Right lobe of liver (tissue), 6 donors: ENCODE data around the gene BLM. TPM values are rescaled to one million over a fixed set of nuclear protein-coding genes. Genes with fewer than 3 reads are reported as not detected.

Experiments
- ATAC-seq, 4 donors: fragments of 200-7000 bp; cut with Tn5 transposase; one replicate each; pipeline ENCODE4 v1.9.1; 2020; ENCODE audit warnings: mild to moderate bottlenecking in 4 of 4, moderate library complexity in 4 of 4
- DNase-seq, 3 donors: peaks; one replicate each; pipeline ENCODE4 v3.0.0-alpha.2; 2020
- H3K27ac ChIP-seq, 3 donors: fragments of 200-600 bp; one replicate each; pipeline ENCODE4 v1.8.0; 2022
- H3K27me3 ChIP-seq, 2 donors: fragments of 200-600 bp; one replicate each; pipeline ENCODE4 v1.8.0; 2022
- H3K36me3 ChIP-seq, 4 donors: fragments of 200-600 bp; sonication (generic) in 1 of 4; one replicate each; pipeline versions ENCODE4 v1.5.1 to v1.8.0; 2017 to 2022; ENCODE audit warnings: control low read depth in 1 of 4
- H3K4me1 ChIP-seq, 4 donors: fragments of 200-600 bp; sonication (generic) in 1 of 4; one replicate each; pipeline versions ENCODE4 v1.5.1 to v1.8.0; 2017 to 2022; ENCODE audit warnings: control low read depth in 1 of 4
- H3K4me3 ChIP-seq, 3 donors: fragments of 200-600 bp; one replicate each; pipeline ENCODE4 v1.8.0; 2022
- H3K9me3 ChIP-seq, 4 donors: fragments of 200-600 bp; sonication (generic) in 1 of 4; one replicate each; pipeline versions ENCODE4 v1.5.1 to v1.8.0; 2017 to 2022; ENCODE audit warnings: control low read depth in 1 of 4
- POLR2A ChIP-seq: fragments of 450-650 bp; IDR thresholded peaks from one replicate; pipeline ENCODE4 v1.6.1; 2017; ENCODE audit warnings: antibody characterized with exemption, mild to moderate bottlenecking
- WGBS: methylation state at CpG from one replicate; pipeline ENCODE4 v1.1.6; 2018; ENCODE audit warnings: low coverage, low lambda C conversion rate; ENCODE audit not compliant: insufficient coverage; ENCODE audit errors: missing lambda C conversion rate; 5-methylcytosine and 5-hydroxymethylcytosine counted together
- intact Hi-C, 2 donors: fragments of 100-400 bp; cut with DNase I; formaldehyde crosslinking; loops; one replicate each; pipeline versions ENCODE4 v1.11.2 to v1.14.1; 2022
- total RNA-seq, 6 experiments: library from RNA; depleted of rRNA in 2 of 6; stranded (reverse); fragments of >200 nt in 2 of 6; fragmentation: NEBNext Ultra II Directional in 3 of 6; extraction: Animal tissue kit (Norgen Biotek cat#: 25700) in 3 of 6; gene quantifications; one replicate each; pipeline versions ENCODE4 v1.1.0 to v1.2.4, GENCODE V29; 2016 to 2023
- TF ChIP-seq, protein P1 (sequence below), 4 donors: fragments of 200-600 bp in 3 of 4; fragments of 450-650 bp in 1 of 4; IDR thresholded peaks; one replicate each; pipeline versions ENCODE4 v1.5.1 to v1.8.0; 2016 to 2022; ENCODE audit warnings: antibody characterized with exemption in 4 of 4, mild to moderate bottlenecking in 2 of 4
- donor health status: DM: no; HTN: yes; CAD: no.
- donor health status: DM: no; HTN: no; CAD: no.
- donor health status: DM: no; HTN: no; CAD: no.
- donor health status: DM: no; HTN: yes; CAD: no.
- donor health status: DM: no; HTN: yes; CAD: no.

BLM gene
- total RNA-seq, 6 experiments from 2014 or later = 0.20 to 2.3 (median 0.45) TPM

- no peak for ATAC-seq
- H3K27ac ChIP-seq = no peak overlapping the region
- DNase-seq = no peak
- H3K27me3 ChIP-seq = no peaks in the 10 kb centered on the region
- H3K36me3 ChIP-seq = no peaks in the 10 kb centered on the region
- no peaks in the 10 kb centered on the region for H3K9me3 ChIP-seq
- no peaks in the 10 kb centered on the region for H3K4me1 ChIP-seq
- TF ChIP-seq, protein P1, sequence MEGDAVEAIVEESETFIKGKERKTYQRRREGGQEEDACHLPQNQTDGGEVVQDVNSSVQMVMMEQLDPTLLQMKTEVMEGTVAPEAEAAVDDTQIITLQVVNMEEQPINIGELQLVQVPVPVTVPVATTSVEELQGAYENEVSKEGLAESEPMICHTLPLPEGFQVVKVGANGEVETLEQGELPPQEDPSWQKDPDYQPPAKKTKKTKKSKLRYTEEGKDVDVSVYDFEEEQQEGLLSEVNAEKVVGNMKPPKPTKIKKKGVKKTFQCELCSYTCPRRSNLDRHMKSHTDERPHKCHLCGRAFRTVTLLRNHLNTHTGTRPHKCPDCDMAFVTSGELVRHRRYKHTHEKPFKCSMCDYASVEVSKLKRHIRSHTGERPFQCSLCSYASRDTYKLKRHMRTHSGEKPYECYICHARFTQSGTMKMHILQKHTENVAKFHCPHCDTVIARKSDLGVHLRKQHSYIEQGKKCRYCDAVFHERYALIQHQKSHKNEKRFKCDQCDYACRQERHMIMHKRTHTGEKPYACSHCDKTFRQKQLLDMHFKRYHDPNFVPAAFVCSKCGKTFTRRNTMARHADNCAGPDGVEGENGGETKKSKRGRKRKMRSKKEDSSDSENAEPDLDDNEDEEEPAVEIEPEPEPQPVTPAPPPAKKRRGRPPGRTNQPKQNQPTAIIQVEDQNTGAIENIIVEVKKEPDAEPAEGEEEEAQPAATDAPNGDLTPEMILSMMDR (IDR thresholded peaks at IDR 0.05) = no peak
- TF ChIP-seq POLR2A = no peak
- 85% methylated on average over 1 of the region's 1 CpG for WGBS
- intact Hi-C loops = no loop called here
- no peak overlapping the region for H3K4me3 ChIP-seq
Measured at GRCh38 chr15:90799639-90800170, 82.6 kb downstream of the BLM start.

GRCh38 chr15:90801803-90802202 lies 84.7 kb downstream of the BLM start:
- 94% methylated on average over 6 of the region's 8 CpGs for WGBS
- Histone ChIP-seq H3K4me3 (no peak overlapping the region), H3K9me3 (no peaks in the 10 kb centered on the region), H3K4me1 (no peaks in the 10 kb centered on the region), H3K27ac (no peak overlapping the region), H3K27me3 (no peaks in the 10 kb centered on the region), H3K36me3 (no peaks in the 10 kb centered on the region)
- intact Hi-C loops = no loop called here
- no peak for DNase-seq
- ATAC-seq = no peak
- TF ChIP-seq POLR2A = no peak
- TF ChIP-seq, protein P1 (IDR thresholded peaks at IDR 0.05) = no peak

DNA sequence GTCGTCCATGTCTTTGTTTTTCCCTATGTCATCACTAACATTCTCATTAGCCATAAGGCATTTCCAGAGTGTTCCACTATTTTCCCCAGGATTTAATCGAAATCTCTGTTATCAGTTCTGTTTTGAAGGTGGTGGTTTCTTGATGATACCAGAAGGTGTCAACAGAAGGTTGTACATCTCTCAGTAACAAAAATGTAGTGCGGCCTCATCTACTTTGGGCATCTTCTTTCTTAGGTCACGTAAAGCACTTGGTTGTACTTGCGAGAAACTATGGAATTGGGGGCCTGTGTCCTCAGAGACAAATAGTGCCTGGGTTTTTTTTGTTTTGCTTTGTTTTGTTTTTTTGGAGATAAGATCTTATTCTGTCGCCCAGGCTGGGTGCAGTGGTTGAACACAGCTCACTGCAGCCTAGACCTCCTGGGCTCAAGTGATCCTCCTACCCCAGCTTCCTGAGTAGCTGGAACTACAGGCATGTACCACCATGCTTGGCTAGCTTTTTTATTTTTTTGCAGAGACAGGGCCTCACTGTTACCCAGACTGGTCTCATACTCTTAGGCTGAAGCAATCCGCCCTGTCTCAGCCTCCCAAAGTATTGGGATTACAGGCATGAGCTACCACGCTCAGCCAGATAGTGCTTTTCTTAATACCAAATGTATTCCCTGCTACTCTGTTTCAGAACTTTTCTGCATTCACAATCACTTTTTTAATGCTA lies 90.1 kb downstream of the BLM start:
- intact Hi-C loops = no loop called here
- H3K9me3 ChIP-seq = no peaks in the 10 kb centered on the region
- H3K27ac ChIP-seq = no peak overlapping the region
- no peak for DNase-seq
- WGBS = 89% methylated on average over 7 of the region's 8 CpGs
- ATAC-seq = no peak
- no peaks in the 10 kb centered on the region for H3K4me1 ChIP-seq
- no peak overlapping the region for H3K4me3 ChIP-seq
- no peaks in the 10 kb centered on the region for H3K27me3 ChIP-seq
- no peaks in the 10 kb centered on the region for H3K36me3 ChIP-seq
- no peak for TF ChIP-seq POLR2A
- TF ChIP-seq, protein P1 (IDR thresholded peaks at IDR 0.05) = no peak

- Histone ChIP-seq H3K27ac (no peak overlapping the region), H3K4me3 (no peak overlapping the region), H3K4me1 (no peaks in the 10 kb centered on the region), H3K27me3 (no peaks in the 10 kb centered on the region), H3K36me3 (no peaks in the 10 kb centered on the region), H3K9me3 (no peaks in the 10 kb centered on the region)
- ATAC-seq (no peak), DNase-seq (no peak)
- 86% methylated on average over 2 of the region's 2 CpGs for WGBS
- TF ChIP-seq, protein P1 (IDR thresholded peaks at IDR 0.05) = no peak
- no peak for TF ChIP-seq POLR2A
- intact Hi-C loops = no loop called here
Measured at GRCh38 chr15:90807786-90808086, 90.6 kb downstream of the BLM start.
